PC-3 (cell line): Measurements from ENCODE around the gene RAD17.
"Not testable (repeated sequence)": the region's sequence is repeated elsewhere in the genome, so short reads cannot be mapped to it uniquely, and the experiment has no call there.

Experiments used
- CTCF ChIP-seq: fragments of 300-600 bp; sonication (generic); conservative IDR thresholded peaks from 2 replicates; pipeline ENCODE4 v1.5.1; 2017; ENCODE audit warnings: antibody characterized with exemption, low read depth, mild to moderate bottlenecking, low read length
- EZH2 ChIP-seq: fragments of 300-600 bp; sonication (generic); IDR thresholded peaks from one replicate; pipeline ENCODE4 v1.6.1; 2017; ENCODE audit warnings: antibody characterized with exemption, mild to moderate bottlenecking, low read length; ENCODE audit not compliant: unreplicated experiment

- TF ChIP-seq CTCF, EZH2: not testable (repeated sequence)
Observed at GRCh38 chr5:69455428-69455988, 85.9 kb downstream of the RAD17 start.
